Measurements from ENCODE around the gene ADAMTSL1. TPM values are rescaled to one million over a fixed set of nuclear protein-coding genes. Genes with fewer than 3 reads are reported as not detected.

The ADAMTSL1 gene
- total and polyA plus RNA-seq, 2 of the 8 experiments (the other 6 are each of a cell fraction or from before 2014, with no cell fraction given) = 0.84 to 1.1 TPM

DNA sequence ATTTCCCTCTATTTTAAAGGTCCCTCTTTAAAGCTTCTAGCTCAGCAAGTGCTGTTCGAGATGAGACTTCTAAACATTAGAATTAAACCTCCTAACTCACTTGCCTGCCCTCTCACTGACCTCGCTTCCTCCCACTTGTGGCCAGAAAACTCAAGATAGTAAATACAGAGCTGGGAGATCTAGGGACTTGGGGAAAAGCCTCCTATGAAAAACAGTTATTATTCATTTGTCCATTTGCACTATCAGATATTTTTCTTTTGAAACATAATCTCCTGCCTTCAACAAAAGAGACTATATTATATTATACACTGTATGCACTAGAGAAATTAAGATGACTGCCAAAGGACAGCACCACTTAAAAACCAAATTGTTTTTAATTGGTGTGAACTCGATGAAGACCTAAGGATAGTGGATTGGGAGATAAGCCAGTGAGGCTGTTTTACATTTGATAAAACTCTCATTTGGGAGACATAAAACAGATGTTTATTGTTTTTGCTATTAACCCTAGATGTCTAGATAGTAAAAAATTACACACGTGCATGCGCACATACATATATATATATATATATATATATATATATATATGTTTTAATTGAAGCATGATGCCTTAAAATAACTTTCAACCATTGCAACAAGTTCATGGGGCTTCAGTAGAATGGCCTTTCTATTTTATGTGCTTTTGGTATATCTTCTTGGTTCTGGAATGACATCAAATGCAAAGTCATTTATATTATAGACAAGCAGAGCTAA, 229.4 kb downstream of the ADAMTSL1 start:
- no peak for DNase-seq (ENCODE audit: low read depth in 1 of 2, low spot score in 2 of 2)
- no peak for FAIRE-seq
- no peak overlapping the region for H3K14ac ChIP-seq (ENCODE audit: insufficient read length)
- H2BK5ac ChIP-seq (ENCODE audit: low read depth, low read length) = no peak overlapping the region
- peaks cover 1% of the 10 kb centered on the region; the same call in 1 of the 2 replicates for H3K23me2 ChIP-seq (ENCODE audit: low read depth, low read length)
- no peaks in the 10 kb centered on the region for H3K27me3 ChIP-seq (replicated peaks in 1 of 4; ENCODE audit: control insufficient read depth in 3 of 4, extremely low read depth in 1 of 4, insufficient read depth in 3 of 4, low read length in 3 of 4)
- no peaks in the 10 kb centered on the region for H3K36me3 ChIP-seq (ENCODE audit: control insufficient read depth in 2 of 4, insufficient read depth in 4 of 4, low read length in 3 of 4)
- no peak overlapping the region for H4K5ac ChIP-seq (ENCODE audit: insufficient read length, low read depth, low read length)
- H3K9me3 ChIP-seq (ENCODE audit: insufficient read depth in 2 of 2, low read depth in 1 of 2, low read length in 1 of 2) = peaks cover 0 to 3% of the 10 kb centered on the region in 2 experiments; a peak in 2 of 4 replicates
- H4K8ac ChIP-seq (ENCODE audit: extremely low read depth, insufficient read depth, low read length) = no peak overlapping the region
- H2BK120ac ChIP-seq (replicated peaks; ENCODE audit: low read depth, low read length) = no peak overlapping the region
- no peak overlapping the region for H2BK12ac ChIP-seq (ENCODE audit: low read depth, low read length)
- H3K79me2 ChIP-seq (ENCODE audit: control insufficient read depth in 1 of 2, insufficient read depth in 2 of 2, low read length in 2 of 2) = no peaks in the 10 kb centered on the region
- H4K20me1 ChIP-seq (replicated peaks in 1 of 2; ENCODE audit: control insufficient read depth in 1 of 2, insufficient read depth in 2 of 2, low read length in 2 of 2) = no peaks in the 10 kb centered on the region
- no peak overlapping the region for H3K4ac ChIP-seq (replicated peaks; ENCODE audit: insufficient read length, low read depth, low read length)
- no peak overlapping the region for H3K56ac ChIP-seq (replicated peaks; ENCODE audit: insufficient read length, low read depth, low read length)
- no peak overlapping the region for H2AK5ac ChIP-seq (ENCODE audit: low read depth, low read length)
- no peak overlapping the region for H3K9ac ChIP-seq (replicated peaks in 1 of 4; ENCODE audit: extremely low read depth in 1 of 4, low read depth in 3 of 4, low read length in 3 of 4)
- H3K18ac ChIP-seq (ENCODE audit: extremely low read depth, low read length) = no peak overlapping the region
- ChIA-PET CTCF (ENCODE audit: partially characterized antibody) (interaction anchor here (0.7 to 1.1 kb wide), 2 partner anchors 70 to 717 kb away, joined by 3 read pairs; no protein-coding TSS in a partner anchor), POLR2A (ENCODE audit: partially characterized antibody) (no interaction called here)
- no peak overlapping the region for H3K27ac ChIP-seq (ENCODE audit: low read depth, low read length)
- H2BK15ac ChIP-seq (ENCODE audit: low read length) = no peak overlapping the region
- WGBS, 2 experiments (ENCODE audit: extremely low coverage in 1 of 2, insufficient coverage in 1 of 2, insufficient read length in 1 of 2, insufficient replicate concordance in 2 of 2, low coverage in 1 of 2, low lambda C conversion rate in 2 of 2, missing lambda C conversion rate in 1 of 2) = 85% methylated on average over 5 of the region's 5 CpGs; no CpG with 5 or more reads in 1 of the 2 experiments
- H3K23ac ChIP-seq (ENCODE audit: insufficient read length) = no peak overlapping the region
- no peak overlapping the region for H2AFZ ChIP-seq (ENCODE audit: low read length)
- H3K4me2 ChIP-seq (ENCODE audit: insufficient read depth in 1 of 2, low read depth in 2 of 2, low read length in 2 of 2) = no peak overlapping the region
- H3K79me1 ChIP-seq (ENCODE audit: low read depth, low read length) = no peaks in the 10 kb centered on the region
- H4K91ac ChIP-seq (replicated peaks; ENCODE audit: insufficient read length, low read length) = no peak overlapping the region
- no peak overlapping the region for H2BK20ac ChIP-seq (ENCODE audit: low read length)
- no peak overlapping the region for H3K4me3 ChIP-seq (ENCODE audit: extremely low read depth in 1 of 4, insufficient read depth in 2 of 4, low read depth in 3 of 4, low read length in 4 of 4)
- H3K4me1 ChIP-seq (replicated peaks in 1 of 4; ENCODE audit: control insufficient read depth in 3 of 4, insufficient read depth in 4 of 4, low read length in 3 of 4) = no peaks in the 10 kb centered on the region
- TF ChIP-seq EZH2 (IDR thresholded peaks at IDR 0.05; ENCODE audit: low read depth, low read length, severe bottlenecking) = no peak
- TF ChIP-seq BRCA1 (IDR thresholded peaks at IDR 0.05; ENCODE audit: low read depth, low read length) = no peak
- no peak for TF ChIP-seq EGR1 (IDR thresholded peaks at IDR 0.05; ENCODE audit: borderline replicate concordance, low read depth, low read length)

Data from H1 (cell line).